ENCODE data around the gene ZNF157.

The ZNF157 gene

DNA sequence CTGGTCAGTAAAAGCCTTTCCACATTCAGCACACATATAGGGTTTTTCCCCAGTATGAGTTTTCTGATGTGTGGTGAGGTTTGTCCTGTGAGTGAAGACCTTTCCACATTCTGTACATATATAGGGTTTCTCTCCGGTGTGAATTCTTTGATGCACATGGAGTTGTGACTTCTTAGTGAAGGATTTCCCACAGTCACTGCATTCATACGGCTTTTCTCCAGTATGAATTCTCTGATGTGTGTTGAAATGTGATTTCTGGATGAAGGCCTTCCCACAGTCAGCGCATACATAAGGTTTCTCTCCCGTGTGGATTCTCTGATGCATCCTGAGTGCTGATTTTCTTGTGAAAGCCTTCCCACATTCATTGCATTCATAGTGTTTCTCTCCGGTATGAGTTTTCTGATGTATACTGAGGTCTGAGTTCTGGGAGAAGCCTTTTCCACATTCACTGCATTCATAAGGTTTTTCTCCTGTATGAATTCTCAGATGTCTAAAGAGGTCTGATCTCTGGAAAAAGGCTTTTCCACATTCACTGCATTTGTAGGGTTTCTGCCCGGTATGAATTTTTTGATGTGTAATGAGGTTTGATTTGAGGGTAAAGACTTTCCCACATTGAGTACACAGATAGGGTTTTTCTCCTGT is 77.9 kb downstream of the ZNF157 start:
- no peak for DNase-seq

DNA sequence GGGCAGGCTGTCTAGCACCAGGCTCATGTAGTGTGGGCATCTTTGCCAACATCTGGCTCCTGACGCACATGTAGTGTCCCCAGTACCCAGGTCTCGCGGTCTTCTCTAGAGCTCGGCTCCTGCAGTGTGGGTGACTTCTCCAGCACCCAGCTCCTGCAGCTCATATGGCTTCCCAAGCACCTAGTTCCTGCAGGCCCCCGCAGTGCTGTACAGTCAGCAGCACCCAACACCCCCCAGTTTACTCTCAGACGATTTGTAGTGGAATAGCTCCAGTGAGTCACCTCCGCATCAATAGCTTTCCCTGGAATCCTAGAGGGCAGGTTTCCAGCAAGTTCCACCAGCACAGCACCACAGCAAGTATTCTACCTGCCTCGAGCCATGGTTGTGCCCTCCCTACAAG is 81.7 kb downstream of the ZNF157 start:
- no peak for DNase-seq

DNA sequence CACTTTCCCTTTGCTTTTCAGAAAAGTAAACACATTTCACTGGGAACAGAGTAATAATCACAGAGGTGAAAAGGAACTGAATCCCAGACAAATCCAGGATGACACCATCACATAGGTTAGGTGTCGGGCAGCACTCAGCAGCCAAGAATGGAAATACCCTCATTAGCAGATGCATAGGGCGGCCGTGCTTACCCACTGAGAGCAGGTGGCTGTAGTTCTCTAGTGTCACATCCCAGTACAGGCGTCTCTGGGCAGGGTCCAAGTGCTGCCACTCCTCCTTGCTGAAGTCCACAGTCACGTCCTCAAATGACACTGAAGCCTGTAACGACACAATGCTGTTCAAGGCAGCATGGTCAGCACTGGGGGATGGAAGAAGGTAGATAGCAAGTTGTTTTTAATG is 85.7 kb downstream of the ZNF157 start:
- DNase-seq = no peak

DNA sequence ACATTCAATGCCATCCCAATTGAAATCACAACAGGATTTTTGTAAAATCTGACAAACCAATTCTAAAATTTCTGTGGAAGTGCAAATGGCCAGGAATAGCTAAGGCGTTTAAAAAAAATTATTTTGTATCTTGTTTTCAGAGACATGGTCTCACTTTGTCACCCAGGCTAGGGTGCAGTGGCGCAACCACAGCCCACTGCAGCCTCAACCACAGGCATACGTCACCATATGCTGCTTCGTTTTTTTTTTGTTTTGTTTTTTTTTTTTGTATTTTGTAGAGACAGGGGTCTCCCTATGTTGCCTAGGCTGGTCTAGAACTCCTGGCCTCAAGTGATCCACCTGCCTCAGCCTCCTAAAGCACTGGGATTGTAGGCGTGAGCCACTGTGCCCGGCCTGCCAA is 88.2 kb downstream of the ZNF157 start:
- DNase-seq = no peak

DNA sequence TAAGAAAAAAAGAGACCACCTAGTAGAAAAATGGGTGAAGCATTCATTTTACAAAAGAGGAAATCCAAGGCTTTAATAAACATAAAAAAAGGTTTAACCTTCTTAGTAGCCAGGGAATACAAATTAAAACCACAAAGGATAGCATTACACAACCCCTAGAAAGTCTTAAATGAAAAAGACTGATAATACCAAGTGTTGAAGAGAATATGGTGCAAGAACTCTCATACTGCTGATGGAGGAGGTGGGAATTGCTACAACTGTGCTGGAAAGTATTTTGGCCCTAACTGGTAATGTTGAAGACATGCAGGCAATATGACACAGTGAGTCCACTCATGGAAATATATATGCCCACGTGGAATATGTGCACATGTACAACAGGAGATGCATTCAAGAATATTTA is 90.2 kb downstream of the ZNF157 start:
- DNase-seq = no peak
